HTR-8/SVneo (cell line): ENCODE data around the gene LAMA4.
A peak's percentile ranks its signal among the peaks of the same experiment; 100 is the strongest.

ENCODE experiments used
- DNase-seq: peaks from one replicate; pipeline ENCODE4 v3.0.0; 2011; ENCODE audit warnings: low spot score, mixed read lengths; ENCODE audit not compliant: insufficient read length
- FAIRE-seq: peaks from 2 replicates; lab custom pipeline; 2011; peaks lifted over from hg19 to GRCh38; lab: Jason Lieb, UNC

The LAMA4 gene

GRCh38 chr6:112279031-112279935 is 24.9 kb upstream of the LAMA4 start:
- FAIRE-seq: no peak
- no peak for DNase-seq

- FAIRE-seq: no peak
- no peak for DNase-seq
Observed at GRCh38 chr6:112275365-112275764, 21.0 kb upstream of the LAMA4 start.

GRCh38 chr6:112274774-112275173 is 20.4 kb upstream of the LAMA4 start:
- DNase-seq (no peak), FAIRE-seq (no peak)

GRCh38 chr6:112272799-112273198 is 18.4 kb upstream of the LAMA4 start:
- FAIRE-seq (no peak), DNase-seq (no peak)

GRCh38 chr6:112270756-112271155 is 16.4 kb upstream of the LAMA4 start:
- no peak for DNase-seq
- no peak for FAIRE-seq

GRCh38 chr6:112269979-112270566 is 15.7 kb upstream of the LAMA4 start:
- no peak for DNase-seq
- FAIRE-seq: no peak

- DNase-seq (peak; percentile 36), FAIRE-seq (no peak)
Observed at GRCh38 chr6:112269114-112269513, 14.7 kb upstream of the LAMA4 start.

GRCh38 chr6:112268654-112269053 is 14.3 kb upstream of the LAMA4 start:
- FAIRE-seq: no peak
- DNase-seq: no peak

- FAIRE-seq (no peak), DNase-seq (no peak)
Observed at GRCh38 chr6:112268019-112268418, 13.7 kb upstream of the LAMA4 start.

- FAIRE-seq (no peak), DNase-seq (no peak)
Observed at GRCh38 chr6:112266331-112266730, 12.0 kb upstream of the LAMA4 start.

- FAIRE-seq: no peak
- no peak for DNase-seq
Observed at GRCh38 chr6:112259337-112259675, 4.9 kb upstream of the LAMA4 start.

- FAIRE-seq (peak; percentile 38), DNase-seq (no peak)
Observed at GRCh38 chr6:112258642-112259336, 4.4 kb upstream of the LAMA4 start.

- no peak for DNase-seq
- peak; percentile 73 for FAIRE-seq
Observed at GRCh38 chr6:112257178-112257855, 3.0 kb upstream of the LAMA4 start.

- FAIRE-seq (no peak), DNase-seq (no peak)
Observed at GRCh38 chr6:112254921-112255320, 554 bp upstream of the LAMA4 start.

- FAIRE-seq (peak; percentile 79), DNase-seq (no peak)
Observed at GRCh38 chr6:112253498-112253840, 898 bp downstream of the LAMA4 start.

GRCh38 chr6:112252571-112253497 is 1.5 kb downstream of the LAMA4 start:
- FAIRE-seq: no peak
- DNase-seq: no peak

- no peak for DNase-seq
- FAIRE-seq: no peak
Observed at GRCh38 chr6:112251171-112251875, 3.0 kb downstream of the LAMA4 start.

- FAIRE-seq (no peak), DNase-seq (no peak)
Observed at GRCh38 chr6:112249489-112249888, 4.9 kb downstream of the LAMA4 start.

- no peak for DNase-seq
- FAIRE-seq: no peak
Observed at GRCh38 chr6:112247275-112247674, 7.1 kb downstream of the LAMA4 start.
